Cardiac septum (tissue), 1 donor: Measurements from ENCODE around the gene LRRC4C. TPM values are rescaled to one million over a fixed set of nuclear protein-coding genes. Genes with fewer than 3 reads are reported as not detected.
"Not testable (repeated sequence)": the region's sequence is repeated elsewhere in the genome, so short reads cannot be mapped to it uniquely, and the experiment has no call there.

Experiments
- DNase-seq: peaks from one replicate; pipeline ENCODE4 v3.0.0-alpha.2; 2020; ENCODE audit warnings: low spot score
- intact Hi-C: fragments of 100-400 bp; cut with DNase I; formaldehyde crosslinking; loops from one replicate; pipeline ENCODE4 v1.14.0; 2022
- total RNA-seq: library from RNA; stranded (reverse); fragmentation: NEBNext Ultra II Directional; extraction: Animal tissue kit (Norgen Biotek cat#: 25700); gene quantifications from one replicate; pipeline ENCODE4 v1.2.1, GENCODE V29; 2021
- donor health status: DM: no; HTN: no; CAD: no.

The LRRC4C gene
- total RNA-seq, 1 donor from 2014 or later, result 0.43 TPM

DNA sequence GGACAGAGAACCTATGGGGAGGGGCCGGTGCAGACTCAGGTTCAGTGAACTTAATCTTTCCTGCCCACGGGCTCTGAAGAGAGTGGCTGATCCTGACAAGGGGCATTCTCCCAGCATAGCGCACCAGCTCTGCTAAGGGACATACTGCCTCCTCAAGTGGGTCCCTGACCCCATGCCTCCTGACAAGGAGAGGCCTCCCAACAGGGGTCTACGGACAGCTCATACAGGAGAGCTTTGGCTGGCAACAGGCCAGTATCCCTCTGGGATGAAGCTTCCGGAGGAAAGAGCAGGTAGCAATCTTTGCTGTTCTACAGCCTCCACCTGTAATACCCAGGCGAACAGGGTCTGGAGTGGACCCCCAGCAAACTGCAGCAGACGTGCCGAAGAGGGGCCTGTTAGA is 394.0 kb downstream of the LRRC4C start:
- intact Hi-C loops, result no loop called here
- no peak for DNase-seq

DNA sequence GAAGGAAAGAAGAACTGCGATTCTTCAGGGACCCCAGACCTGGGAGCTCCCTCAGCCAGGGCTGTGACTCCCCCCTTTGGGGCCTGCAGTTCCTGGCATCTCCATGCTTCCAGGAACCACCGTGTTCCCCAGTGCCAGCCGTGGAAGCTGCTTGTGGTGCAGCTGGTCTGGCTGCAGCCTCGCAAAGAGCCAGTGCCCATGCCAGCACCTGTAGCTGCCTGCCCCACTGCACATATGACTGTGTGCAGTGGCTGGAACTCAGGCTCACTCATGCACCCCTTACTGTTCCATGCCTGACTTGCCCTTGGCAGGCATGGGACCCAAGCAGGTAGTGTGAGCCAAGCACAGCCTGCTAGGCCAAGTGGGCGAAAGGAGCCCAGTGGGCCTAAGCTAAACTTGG is 401.3 kb downstream of the LRRC4C start:
- intact Hi-C loops, result no loop called here
- DNase-seq, result no peak

- intact Hi-C loops, result no loop called here
- DNase-seq, result no peak
Observed at GRCh38 chr11:41056892-41057569, 402.4 kb downstream of the LRRC4C start.

- DNase-seq, result no peak
- intact Hi-C loops, result no loop called here
Observed at GRCh38 chr11:41053894-41054293, 405.6 kb downstream of the LRRC4C start.

DNA sequence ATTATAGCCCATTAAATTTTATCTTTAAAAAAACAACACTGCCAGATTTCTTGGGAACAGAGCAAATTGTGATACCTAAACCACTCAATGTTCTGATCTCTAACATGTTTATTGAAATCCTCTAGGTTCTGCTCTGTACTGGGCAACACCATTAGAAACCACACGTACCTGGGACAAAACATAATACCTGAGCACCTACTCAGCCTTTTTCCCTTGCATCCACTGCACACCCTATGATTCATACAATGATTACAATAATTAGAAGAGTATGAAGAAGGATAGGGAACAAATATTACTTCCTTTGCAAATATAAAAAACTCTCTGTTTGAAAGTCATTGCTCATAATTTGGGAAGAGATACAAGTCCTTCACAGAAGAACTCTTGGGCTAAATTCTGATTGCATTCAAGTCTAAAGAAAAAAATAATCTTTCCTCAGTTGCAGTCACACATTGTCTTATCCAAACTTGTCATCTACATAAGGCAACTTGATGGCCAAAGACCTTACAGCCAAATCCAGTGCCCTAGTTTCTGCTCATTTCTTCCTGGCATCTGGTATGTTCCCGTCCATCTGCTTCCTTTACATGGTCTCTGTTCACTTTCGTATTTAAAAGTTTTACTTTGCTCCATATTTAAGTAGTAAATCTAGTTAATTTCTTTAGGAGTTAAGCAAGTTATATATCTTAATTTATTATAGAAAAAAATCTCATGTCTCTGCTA is 407.4 kb downstream of the LRRC4C start:
- intact Hi-C loops, result no loop called here

DNA sequence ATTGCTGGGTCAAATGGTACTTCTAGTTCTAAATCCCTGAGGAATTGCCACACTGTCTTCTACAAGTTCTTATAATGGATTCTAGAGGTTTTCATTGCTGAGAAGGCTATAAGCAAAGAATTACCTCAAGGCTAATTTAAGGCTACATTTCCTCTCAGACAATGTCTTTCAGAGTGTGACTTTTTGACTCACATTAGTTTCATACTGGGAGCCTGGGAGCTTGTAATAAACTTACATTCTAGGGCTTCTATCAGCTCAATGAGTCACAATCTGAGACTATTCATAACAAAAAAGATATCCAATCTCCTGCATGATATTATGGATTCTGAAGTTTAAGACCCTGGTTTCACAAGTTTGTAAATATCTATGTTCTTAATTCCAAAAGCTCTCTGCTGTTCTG is 408.7 kb downstream of the LRRC4C start:
- intact Hi-C loops, result no loop called here
- DNase-seq, result no peak

More for the DNA sequence above, 407.4 kb downstream of the LRRC4C start:
- no peak for DNase-seq

GRCh38 chr11:41047229-41047628 is 412.2 kb downstream of the LRRC4C start:
- intact Hi-C loops, result no loop called here

GRCh38 chr11:41045266-41045665 is 414.2 kb downstream of the LRRC4C start:
- intact Hi-C loops, result no loop called here
- DNase-seq, result no peak

More at GRCh38 chr11:41047229-41047628, 412.2 kb downstream of the LRRC4C start:
- no peak for DNase-seq

DNA sequence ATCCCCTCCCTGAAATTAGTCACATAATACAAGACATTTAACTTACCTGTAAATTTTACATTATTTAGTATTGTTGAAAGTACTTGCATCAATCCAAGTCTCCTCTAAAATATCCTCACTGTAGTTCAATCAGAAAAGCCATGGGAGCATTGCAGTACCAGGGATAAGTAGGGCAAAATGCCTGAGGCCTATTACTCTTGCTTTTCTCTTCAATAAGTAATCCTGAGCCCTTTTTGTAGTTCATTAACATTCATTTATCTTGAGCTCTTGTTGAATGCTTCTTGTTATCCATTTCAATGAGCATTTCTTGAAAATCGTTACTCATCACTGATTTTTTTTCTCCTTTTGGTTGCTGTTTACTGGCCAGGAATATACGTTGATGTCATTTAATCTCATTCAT is 414.7 kb downstream of the LRRC4C start:
- no peak for DNase-seq
- intact Hi-C loops, result no loop called here

GRCh38 chr11:41042688-41043087 is 416.8 kb downstream of the LRRC4C start:
- DNase-seq, result no peak
- intact Hi-C loops, result no loop called here

DNA sequence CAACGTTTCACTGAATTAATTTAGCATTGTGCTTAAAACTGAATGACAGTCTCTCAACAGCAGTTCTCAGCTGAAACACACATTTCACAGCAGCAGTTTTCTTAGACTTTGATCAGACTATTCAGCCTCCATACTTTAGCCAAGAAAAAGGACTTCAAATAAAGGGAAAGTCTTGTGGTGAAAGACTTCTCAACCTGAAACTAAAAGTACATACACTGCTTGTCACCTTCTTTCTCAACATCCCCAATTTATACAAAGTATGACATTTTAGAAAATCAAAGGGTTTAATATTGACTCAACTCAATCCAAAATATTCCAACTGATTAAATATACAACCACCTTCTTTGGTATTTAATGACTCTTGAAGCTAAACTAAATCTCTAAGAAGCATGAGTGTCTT is 419.0 kb downstream of the LRRC4C start:
- intact Hi-C loops, result no loop called here
- DNase-seq, result no peak

DNA sequence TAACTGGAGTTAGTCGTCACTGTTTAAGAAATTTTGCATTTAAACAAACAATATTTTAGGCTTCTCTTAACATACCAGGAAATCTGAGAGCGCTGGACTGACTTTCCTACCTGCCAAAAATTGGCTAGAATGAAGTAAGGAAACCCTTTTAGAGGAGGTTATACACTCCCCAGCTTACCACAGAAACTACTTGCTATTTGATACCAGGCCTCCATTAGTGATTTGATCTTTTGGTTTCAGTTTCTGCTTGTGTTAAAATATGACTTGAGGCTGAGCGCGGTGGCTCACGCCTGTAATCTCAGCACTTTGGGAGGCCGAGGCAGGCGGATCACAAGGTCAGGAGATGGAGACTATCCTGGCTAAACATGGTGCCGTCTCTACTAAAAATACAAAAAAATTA is 419.9 kb downstream of the LRRC4C start:
- DNase-seq, result no peak
- intact Hi-C loops, result no loop called here

DNA sequence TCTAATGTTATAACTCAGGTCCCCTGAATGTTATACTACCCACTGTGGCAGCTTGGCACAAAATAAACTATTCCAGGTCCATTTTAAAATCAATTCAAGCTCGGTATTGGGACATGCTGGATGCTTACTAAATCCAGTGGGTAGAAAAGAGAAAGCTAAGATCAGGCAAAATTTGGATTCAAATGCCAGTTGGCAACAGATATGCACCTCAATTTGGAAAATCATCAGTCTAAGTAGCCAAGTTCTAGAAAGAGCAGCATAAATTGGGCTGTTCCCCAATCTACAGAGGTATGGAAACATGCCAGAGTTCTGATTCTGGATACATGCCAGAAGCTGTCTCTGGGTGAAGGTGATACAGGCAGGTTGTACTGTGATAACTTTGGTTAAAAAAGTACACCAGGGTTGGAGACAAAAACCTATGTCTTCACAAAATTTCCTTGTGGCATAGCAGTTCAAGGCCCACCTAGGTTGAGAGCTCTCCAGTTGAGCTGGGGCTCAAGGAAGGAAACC is 427.8 kb downstream of the LRRC4C start:
- intact Hi-C loops, result no loop called here
- DNase-seq, result no peak

GRCh38 chr11:41020259-41020658 is 439.2 kb downstream of the LRRC4C start:
- intact Hi-C loops, result no loop called here
- no peak for DNase-seq

GRCh38 chr11:41019666-41020065 is 439.8 kb downstream of the LRRC4C start:
- intact Hi-C loops, DNase-seq: not testable (repeated sequence)

DNA sequence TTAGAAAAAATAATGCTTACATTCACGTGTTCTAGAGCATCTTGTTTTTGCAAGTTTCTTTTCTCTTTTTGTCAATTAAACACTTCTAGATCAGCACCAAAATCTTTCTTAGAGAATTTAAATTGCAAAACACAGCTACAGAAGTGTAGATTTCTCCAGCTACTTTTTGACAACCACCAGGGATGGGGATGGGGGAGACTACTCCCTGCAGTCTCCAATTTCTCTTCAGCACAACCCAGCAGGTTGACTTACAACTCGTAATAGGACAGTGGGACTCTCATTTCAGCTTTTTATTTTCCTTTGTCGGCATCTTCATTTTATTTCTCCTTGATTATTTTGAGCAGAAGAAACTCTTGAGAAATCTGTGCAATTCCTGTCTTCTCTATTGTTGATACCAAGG is 441.2 kb downstream of the LRRC4C start:
- no peak for DNase-seq
- intact Hi-C loops, result no loop called here

DNA sequence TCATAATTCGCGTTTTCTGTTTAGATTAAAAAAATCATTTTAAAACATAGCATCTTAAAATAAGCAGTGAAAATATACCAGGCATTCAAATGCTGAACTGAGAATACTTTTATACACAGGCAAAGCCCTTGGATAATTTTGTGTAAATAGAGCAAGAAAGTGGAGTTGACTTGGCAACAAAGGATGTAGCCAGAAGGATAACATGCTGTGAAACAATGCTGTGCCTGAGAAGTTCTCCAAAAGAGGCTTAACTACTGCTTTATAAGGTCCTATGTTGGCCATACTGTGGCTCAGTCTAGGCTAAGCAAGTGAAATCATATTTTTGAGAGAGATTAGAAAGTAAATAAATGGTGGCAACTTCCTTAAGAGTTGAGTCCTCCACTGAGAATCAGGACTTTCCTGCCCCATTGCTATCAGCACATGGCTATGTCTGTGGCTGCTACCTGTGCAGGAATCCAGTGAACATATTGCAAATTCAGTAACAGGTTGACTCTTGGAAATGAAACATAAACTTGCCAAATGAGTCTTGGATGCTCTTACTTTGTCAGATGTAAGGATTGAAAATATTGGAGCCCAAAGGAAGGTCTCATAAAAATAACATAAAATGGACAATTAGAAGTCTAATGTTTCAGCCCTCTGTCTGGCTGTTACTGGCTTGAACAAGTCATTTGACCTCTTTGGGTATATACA is 448.9 kb downstream of the LRRC4C start:
- intact Hi-C loops, result no loop called here
- no peak for DNase-seq

GRCh38 chr11:41005986-41006385 is 453.5 kb downstream of the LRRC4C start:
- DNase-seq, result no peak
- intact Hi-C loops, result no loop called here

DNA sequence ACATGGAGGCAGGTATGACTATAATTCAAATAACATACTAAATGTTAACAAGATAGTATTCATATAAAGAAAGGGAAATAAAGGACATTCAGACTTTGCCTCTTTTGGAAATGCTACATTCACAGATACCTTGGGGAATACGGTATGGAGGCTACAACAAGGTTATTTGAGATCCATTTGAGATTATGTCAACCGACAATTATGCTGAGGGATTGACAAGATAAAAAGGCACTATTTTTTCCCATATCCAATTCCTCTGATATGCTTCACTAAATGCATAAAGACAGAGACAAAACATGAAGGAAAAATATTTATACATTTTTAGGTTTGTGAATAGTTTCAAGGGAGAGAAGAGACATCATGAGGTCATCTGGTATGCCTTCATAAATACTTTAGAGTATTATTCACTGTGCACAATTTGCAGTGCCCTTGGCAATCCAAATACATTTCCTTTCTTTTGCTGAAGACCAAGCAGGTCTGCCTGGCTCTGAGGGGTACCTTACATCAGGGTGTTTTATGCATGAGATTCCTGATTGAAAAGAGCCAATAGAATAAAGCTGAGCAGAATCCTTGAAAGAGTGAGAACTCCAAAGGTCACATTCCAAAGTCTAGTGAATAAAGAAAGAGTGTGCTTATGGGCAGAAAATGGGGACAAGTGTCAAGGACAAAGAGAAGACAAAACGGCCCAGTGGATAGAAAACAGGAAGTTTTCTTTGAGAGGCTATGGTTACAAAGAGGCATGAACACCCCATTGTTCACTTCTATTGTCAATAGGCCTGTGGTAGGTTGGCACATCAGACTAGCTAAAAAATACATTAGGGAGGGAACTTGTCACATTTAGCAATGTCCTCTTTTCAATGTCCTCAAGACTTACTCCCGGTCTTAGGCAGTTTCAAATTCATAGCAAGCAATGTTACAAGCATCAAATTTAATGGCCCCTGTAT is 455.8 kb downstream of the LRRC4C start:
- no peak for DNase-seq
- intact Hi-C loops, result no loop called here

DNA sequence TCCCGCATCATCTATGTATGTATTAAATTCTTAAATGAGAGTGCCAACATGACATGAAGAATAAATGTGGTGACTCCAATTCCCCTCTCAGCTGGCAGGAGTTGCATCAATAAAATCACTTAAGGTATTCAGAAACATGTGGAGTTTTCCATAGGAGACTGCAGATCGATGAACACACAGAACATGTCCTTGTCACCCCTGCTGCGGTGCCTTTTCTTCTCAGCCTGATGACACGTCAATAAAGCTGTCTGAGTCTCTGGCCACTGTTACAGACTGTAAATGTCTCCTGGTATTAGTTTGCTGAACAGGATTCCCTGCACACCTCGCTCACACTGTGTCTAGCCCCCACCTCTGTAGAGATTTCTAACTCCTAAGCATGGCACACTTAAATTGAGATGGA is 460.5 kb downstream of the LRRC4C start:
- no peak for DNase-seq
- intact Hi-C loops, result no loop called here
